ENCODE results near the gene TXNRD3. TPM values are rescaled to one million over a fixed set of nuclear protein-coding genes. Genes with fewer than 3 reads are reported as not detected.
"Not testable (repeated sequence)": the region's sequence is repeated elsewhere in the genome, so short reads cannot be mapped to it uniquely, and the experiment has no call there.

TXNRD3 gene
- total RNA-seq, 1 donor from 2014 or later, result 12.2 TPM

- no peak for DNase-seq (ENCODE audit: low spot score)
These were observed 5.3 kb downstream of the TXNRD3 start for GRCh38 chr3:126649556-126650092.

- no peak for DNase-seq (ENCODE audit: low spot score)
These were observed 8.2 kb downstream of the TXNRD3 start for GRCh38 chr3:126646674-126647073.

GRCh38 chr3:126644615-126645014 is 10.3 kb downstream of the TXNRD3 start:
- no peak for DNase-seq (ENCODE audit: low spot score)

- DNase-seq (ENCODE audit: low spot score), result no peak
These were observed 16.1 kb downstream of the TXNRD3 start for GRCh38 chr3:126638790-126639189.

GRCh38 chr3:126636436-126636835 is 18.5 kb downstream of the TXNRD3 start:
- DNase-seq (ENCODE audit: low spot score), result no peak

GRCh38 chr3:126634803-126635202 is 20.1 kb downstream of the TXNRD3 start:
- no peak for DNase-seq (ENCODE audit: low spot score)

GRCh38 chr3:126630020-126630419 is 24.9 kb downstream of the TXNRD3 start:
- no peak for DNase-seq (ENCODE audit: low spot score)

- not testable (repeated sequence) for DNase-seq (ENCODE audit: low spot score)
These were observed 29.2 kb downstream of the TXNRD3 start for GRCh38 chr3:126625735-126626134.

GRCh38 chr3:126622694-126623093 is 32.2 kb downstream of the TXNRD3 start:
- no peak for DNase-seq (ENCODE audit: low spot score)

- no peak for DNase-seq (ENCODE audit: low spot score)
These were observed 33.1 kb downstream of the TXNRD3 start for GRCh38 chr3:126621627-126622345.

GRCh38 chr3:126621171-126621570 is 33.8 kb downstream of the TXNRD3 start:
- DNase-seq (ENCODE audit: low spot score), result no peak

GRCh38 chr3:126620738-126621137 is 34.2 kb downstream of the TXNRD3 start:
- DNase-seq (ENCODE audit: low spot score), result no peak

GRCh38 chr3:126618760-126619159 is 36.2 kb downstream of the TXNRD3 start:
- DNase-seq (ENCODE audit: low spot score), result no peak

- no peak for DNase-seq (ENCODE audit: low spot score)
These were observed 36.9 kb downstream of the TXNRD3 start for GRCh38 chr3:126618021-126618420.

- DNase-seq (ENCODE audit: low spot score), result no peak
These were observed 37.4 kb downstream of the TXNRD3 start for GRCh38 chr3:126617571-126617970.

GRCh38 chr3:126616931-126617330 is 38.0 kb downstream of the TXNRD3 start:
- DNase-seq (ENCODE audit: low spot score), result no peak

- DNase-seq (ENCODE audit: low spot score), result no peak
These were observed 41.3 kb downstream of the TXNRD3 start for GRCh38 chr3:126613479-126614188.

- DNase-seq (ENCODE audit: low spot score), result no peak
These were observed 42.3 kb downstream of the TXNRD3 start for GRCh38 chr3:126612479-126613205.

- no peak for DNase-seq (ENCODE audit: low spot score)
These were observed 45.0 kb downstream of the TXNRD3 start for GRCh38 chr3:126609909-126610308.

GRCh38 chr3:126607214-126607908 is 47.6 kb downstream of the TXNRD3 start:
- DNase-seq (ENCODE audit: low spot score), result no peak

- DNase-seq (ENCODE audit: low spot score), result no peak
These were observed 48.9 kb downstream of the TXNRD3 start for GRCh38 chr3:126606001-126606400.
